RWPE1 (cell line): ENCODE measurements around the gene FERMT3.

Experiments
- CTCF ChIA-PET: fragments of 350-600 bp; sonication (Branson Sonifier 250); formaldehyde crosslinking; extraction: SDS; loops from one replicate; lab custom pipeline; 2021; lab: Yijun Ruan, JAX
- POLR2A ChIA-PET: fragments of 400-600 bp; formaldehyde crosslinking; extraction: SDS; loops from one replicate; lab custom pipeline; 2020; ENCODE audit warnings: antibody characterized with exemption; ENCODE audit not compliant: low non-redundant PET; lab: Yijun Ruan, JAX
- DNase-seq: peaks from one replicate; pipeline ENCODE4 v3.0.0; 2012; ENCODE audit warnings: low spot score
- H3K27ac ChIP-seq: fragments of 450-650 bp; 2 replicates; pipeline ENCODE4 v1.5.1; 2017
- CTCF ChIP-seq: fragments of 450-650 bp; conservative IDR thresholded peaks from 2 replicates; pipeline ENCODE4 v1.5.1; 2017; ENCODE audit warnings: low read depth, mild to moderate bottlenecking

Gene FERMT3

DNA sequence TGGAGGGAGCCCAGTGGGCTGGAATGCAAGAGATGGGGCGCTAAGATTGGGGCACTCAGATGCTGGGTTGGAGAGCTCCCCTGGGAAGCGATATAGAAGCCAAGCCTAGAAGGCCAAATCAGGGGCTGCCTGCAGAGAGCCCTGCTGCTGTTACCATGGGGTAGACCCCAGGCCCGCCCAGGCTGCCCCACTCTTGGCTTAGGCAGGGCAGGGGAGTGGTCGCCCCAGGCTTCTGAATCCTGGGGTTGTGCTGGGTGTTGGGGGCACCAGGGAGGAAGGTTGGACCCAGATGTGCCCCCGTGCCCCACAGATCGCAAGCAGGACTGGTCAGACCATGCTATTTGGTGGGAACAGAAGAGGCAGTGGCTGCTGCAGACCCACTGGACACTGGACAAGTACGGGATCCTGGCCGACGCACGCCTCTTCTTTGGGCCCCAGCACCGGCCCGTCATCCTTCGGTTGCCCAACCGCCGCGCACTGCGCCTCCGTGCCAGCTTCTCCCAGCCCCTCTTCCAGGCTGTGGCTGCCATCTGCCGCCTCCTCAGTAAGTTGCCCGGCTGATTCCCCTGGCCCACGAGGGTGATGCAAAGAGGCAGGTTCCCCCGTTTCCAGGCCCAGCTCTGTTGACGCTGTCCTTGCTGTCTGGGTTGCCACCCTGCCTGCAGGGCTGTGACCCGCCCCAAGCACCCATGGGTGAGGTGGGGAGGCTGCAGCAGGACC lies 3.9 kb downstream of the FERMT3 start:
- TF ChIP-seq CTCF = no peak
- H3K27ac ChIP-seq = peak overlapping the region; percentile 4; the same call in 1 of the 2 replicates
- ChIA-PET CTCF (interaction anchor here (0.9 kb wide), 2 partner anchors 91 to 94 kb away, joined by 3 read pairs; no protein-coding TSS in a partner anchor), POLR2A (no interaction called here)
- DNase-seq = no peak

DNA sequence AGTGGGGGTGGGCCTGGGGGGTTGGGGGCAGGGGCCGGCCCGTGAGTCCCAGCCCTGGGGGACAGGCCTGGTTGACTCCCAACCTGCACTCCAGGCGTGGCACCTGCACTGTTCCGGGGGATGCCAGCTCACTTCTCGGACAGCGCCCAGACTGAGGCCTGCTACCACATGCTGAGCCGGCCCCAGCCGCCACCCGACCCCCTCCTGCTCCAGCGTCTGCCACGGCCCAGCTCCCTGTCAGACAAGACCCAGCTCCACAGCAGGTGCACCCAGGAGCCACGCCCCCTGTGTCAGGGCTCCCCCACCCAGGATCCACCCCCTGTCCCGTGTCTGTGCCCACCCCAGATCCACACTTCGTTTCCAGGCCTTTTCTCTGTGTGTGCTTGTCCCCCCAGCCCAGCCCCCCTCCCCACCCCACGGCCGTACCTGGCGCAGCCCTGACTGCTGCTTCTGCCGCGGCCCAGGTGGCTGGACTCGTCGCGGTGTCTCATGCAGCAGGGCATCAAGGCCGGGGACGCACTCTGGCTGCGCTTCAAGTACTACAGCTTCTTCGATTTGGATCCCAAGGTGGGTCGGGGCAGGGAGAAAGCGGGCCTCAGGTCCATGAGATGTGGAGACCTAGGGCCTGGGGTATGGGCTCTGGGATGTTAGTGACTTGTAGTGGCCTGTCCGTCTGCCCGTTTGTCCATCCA lies 4.8 kb downstream of the FERMT3 start:
- TF ChIP-seq CTCF = no peak
- CTCF ChIA-PET = interaction anchor here (0.9 kb wide), 1 partner anchor 93 kb away, joined by 3 read pairs; no protein-coding TSS in a partner anchor
- no peak for DNase-seq
- H3K27ac ChIP-seq = 0 out of 2 replicates have a peak overlapping the region, but pooled peaks have one; percentile 4
- POLR2A ChIA-PET = no interaction called here

GRCh38 chr11:64216879-64217278 lies 10.4 kb downstream of the FERMT3 start:
- no peak for TF ChIP-seq CTCF
- POLR2A ChIA-PET = interaction anchor here (0.5 kb wide), 1 partner anchor 10 kb away, joined by 3 read pairs; no protein-coding TSS in a partner anchor
- DNase-seq = no peak
- H3K27ac ChIP-seq = no peak overlapping the region
- CTCF ChIA-PET = interaction anchor here (0.8 kb wide), 1 partner anchor 84 kb away, joined by 3 read pairs; no protein-coding TSS in a partner anchor

DNA sequence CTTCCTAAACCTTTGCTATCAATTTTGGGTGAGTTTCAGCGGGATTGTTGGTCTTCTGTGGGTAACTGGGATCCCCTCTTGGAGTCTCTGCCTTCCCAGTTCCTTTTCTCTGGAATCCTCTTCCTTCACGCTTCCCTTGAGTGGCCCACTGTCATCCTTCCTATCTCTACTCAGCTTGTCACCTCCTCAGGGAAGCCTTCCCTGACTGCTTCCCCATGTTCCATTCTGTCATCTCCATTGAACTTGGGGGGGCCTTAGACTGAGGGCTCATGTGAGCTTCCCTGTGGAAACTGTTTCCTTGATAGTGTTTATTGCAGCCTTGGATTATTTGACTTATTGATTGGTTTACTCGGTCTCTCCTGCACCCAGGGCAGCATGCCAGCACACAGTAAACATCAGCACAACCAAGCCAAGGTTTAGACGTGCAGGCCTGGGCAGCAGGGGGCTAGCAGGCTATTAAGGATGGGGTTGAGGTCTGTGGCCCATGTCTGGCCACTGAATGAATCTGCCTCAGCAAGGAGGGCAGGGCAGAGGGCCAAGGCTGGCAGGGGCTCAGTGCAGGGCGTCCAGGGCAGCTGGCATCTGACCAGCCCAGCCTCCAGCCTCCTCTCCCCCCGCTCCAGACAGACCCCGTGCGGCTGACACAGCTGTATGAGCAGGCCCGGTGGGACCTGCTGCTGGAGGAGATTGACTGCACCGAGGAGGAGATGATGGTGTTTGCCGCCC lies 12.3 kb downstream of the FERMT3 start:
- ChIA-PET CTCF (interaction anchor here (1.5 kb wide), 1 partner anchor 14 kb away, joined by 5 read pairs; no protein-coding TSS in a partner anchor), POLR2A (no interaction called here)
- no peak for DNase-seq
- H3K27ac ChIP-seq = no peak overlapping the region
- TF ChIP-seq CTCF = no peak

DNA sequence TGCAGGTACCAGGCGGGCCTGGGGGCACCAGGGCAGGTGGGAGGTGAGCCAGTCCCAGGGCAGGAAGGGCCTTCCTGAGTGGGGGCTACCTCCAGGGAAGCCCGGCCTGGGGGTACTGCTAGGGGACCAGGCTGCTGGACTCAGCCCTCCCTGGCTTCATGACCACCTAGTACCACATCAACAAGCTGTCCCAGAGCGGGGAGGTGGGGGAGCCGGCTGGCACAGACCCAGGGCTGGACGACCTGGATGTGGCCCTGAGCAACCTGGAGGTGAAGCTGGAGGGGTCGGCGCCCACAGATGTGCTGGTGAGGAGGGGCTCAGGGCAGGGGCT lies 12.8 kb downstream of the FERMT3 start:
- no peak for DNase-seq
- H3K27ac ChIP-seq = no peak overlapping the region
- TF ChIP-seq CTCF = no peak
- ChIA-PET POLR2A (no interaction called here), CTCF (interaction anchor here (1.5 kb wide), 1 partner anchor 15 kb away, joined by 5 read pairs; no protein-coding TSS in a partner anchor)

DNA sequence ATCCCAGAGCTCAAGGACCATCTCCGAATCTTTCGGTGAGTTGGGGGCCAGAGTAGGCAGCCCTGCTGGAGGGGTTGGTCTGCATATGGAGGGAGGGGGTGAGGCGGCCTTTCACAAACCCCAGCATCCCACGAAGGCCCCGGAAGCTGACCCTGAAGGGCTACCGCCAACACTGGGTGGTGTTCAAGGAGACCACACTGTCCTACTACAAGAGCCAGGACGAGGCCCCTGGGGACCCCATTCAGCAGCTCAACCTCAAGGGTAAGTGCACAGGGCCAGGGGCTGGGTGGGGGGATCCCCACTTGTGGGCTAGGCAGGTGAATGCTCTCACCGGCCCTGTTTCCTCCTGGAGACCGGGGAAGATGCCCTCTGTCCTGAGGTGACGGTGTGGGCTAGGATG lies 13.2 kb downstream of the FERMT3 start:
- no peak overlapping the region for H3K27ac ChIP-seq
- DNase-seq = no peak
- TF ChIP-seq CTCF = no peak
- ChIA-PET POLR2A (no interaction called here), CTCF (interaction anchor here (1.5 kb wide), 1 partner anchor 15 kb away, joined by 5 read pairs; no protein-coding TSS in a partner anchor)
